HL-60/S4 treated with phorbol 12-myristate 13-acetate at 8.2 ng/mL for 4 days and 3 days (cell line): ENCODE results near the gene PSMA5.
"Not testable (repeated sequence)": the region's sequence is repeated elsewhere in the genome, so short reads cannot be mapped to it uniquely, and the experiment has no call there.

Experiments used
- in situ Hi-C: fragments of 300-500 bp; cut with MboI; formaldehyde crosslinking; loops from 2 replicates; pipeline ENCODE4 v1.15.0; 2022; ENCODE audit warnings: low sequenced_read_pairs

The PSMA5 gene

GRCh38 chr1:109426281-109427170 lies at the start of gene PSMA5:
Gene PSMA5 (minus strand): TSS chr1:109426448. CDS start chr1:109426330, 118 bp downstream.
- in situ Hi-C loops, result no loop called here

DNA sequence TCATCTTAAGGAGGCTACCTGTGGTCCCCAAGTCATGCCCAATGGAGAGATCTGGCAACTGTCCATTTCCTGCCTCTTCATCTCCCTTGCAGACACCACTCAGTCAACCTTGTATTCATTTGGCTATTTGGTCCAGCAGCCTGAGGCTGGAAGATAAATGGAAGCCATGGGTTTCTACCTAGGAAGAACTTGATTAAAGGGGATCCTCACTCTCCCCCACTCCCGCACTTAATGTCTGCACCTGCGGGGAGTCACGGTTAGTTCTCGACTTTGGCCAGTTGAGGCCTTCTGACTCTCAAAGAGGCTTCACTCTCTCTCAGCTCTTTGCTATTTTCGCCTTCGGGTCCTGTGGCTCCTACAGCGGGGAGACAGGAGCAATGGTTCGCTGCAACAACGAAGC lies 49.0 kb upstream of the PSMA5 start:
- in situ Hi-C loops, result no loop called here

DNA sequence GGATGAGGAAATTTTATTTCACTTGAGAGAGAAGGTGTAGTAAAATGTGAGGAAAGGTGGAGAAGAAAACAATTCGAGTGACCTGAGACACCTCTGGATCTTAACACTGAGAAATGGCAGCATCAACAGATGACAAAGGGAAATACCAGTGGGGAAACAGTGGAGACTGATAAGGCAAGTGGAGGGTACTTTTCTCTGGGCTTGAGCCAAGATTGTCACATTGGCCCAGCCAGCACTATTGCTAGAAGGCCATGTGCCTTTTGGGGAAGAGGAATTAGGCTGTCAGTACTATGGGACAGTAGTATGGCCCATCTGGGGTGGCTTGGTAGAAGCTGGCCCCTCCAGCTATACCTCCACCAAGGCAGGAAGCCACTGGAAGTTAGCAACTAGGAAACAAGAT lies 48.4 kb upstream of the PSMA5 start:
- in situ Hi-C loops, result no loop called here

DNA sequence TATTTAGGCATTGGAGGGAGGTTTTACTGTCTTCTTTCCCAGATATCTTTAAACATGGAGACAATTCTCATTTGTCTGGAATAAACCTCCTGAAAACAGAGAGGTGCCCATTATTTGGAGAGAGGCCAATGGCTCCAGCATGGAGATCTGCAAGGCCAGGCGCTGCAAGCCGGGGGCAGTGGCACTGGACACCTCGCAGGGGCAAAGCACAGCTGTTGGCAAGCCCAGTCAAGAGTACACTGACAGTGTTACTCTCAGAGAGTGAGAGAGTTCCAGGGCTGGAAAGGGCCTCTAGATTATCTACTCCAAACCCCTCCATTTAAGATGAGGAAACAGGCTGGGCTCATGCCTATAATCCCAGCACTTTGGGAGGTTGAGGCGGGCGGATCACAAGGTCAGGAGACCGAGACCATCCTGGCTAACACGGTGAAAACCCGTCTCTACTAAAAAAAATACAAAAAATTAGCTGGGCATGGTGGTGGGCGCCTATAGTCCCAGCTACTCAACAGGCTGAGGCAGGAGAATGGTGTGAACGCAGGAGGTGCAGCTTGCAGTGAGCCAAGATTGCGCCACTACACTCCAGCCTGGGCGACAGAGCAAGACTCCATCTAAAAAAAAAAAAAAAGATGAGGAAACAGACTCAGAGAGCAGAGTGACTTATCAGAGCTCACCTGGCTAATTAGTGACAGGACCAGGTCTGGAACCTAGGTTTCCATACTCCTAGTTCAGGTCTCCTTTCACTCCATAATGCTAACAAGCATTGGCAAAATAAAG lies 47.2 kb upstream of the PSMA5 start:
- in situ Hi-C loops, result not testable (repeated sequence)

- in situ Hi-C loops, result no loop called here
Measured at GRCh38 chr1:109472779-109473178, 46.5 kb upstream of the PSMA5 start.

GRCh38 chr1:109470245-109470644 lies 44.0 kb upstream of the PSMA5 start:
- in situ Hi-C loops, result no loop called here

DNA sequence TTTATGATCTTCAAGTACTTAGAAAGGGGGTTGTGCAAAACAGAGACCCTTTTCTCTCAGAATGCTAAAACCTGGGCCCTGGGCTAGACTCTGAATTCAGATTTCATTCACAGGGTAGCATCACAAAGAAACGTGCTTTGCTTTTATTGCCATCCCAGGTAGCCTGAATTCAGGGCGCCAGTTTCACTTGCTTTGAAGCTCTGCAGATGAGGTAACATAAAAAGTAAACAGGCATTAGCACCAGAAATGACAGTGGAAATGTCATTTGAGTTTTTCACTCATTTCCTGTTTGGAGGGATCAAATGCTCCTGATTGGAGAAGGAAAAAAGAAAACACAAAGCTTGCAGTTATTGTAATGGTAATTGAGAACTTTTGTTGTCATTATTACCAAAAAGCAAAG lies 42.7 kb upstream of the PSMA5 start:
- in situ Hi-C loops, result no loop called here

GRCh38 chr1:109468061-109468460 lies 41.8 kb upstream of the PSMA5 start:
- in situ Hi-C loops, result no loop called here

DNA sequence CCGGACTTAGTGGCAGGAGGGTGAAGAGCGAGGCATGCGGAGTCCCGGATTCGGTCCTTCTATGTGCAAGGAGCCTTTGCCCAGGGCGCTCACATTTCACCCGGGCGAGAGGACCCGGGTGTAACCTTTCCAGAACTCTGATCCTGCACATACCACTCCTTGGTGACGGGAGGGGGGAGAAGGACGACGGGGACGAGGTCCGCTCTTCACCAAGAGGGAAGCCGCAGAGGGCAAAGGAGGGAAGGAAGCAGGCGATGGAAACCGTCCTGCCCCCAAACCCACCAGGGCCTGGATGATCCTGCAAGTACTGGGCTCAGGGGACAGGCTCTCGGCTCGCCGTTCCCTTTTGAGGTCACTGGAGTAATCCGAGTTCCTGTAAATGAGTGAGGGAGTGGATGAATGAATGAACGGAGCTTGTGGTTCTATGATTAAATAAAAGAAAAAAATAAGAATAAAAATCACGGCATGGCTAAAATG lies 41.1 kb upstream of the PSMA5 start:
- in situ Hi-C loops, result no loop called here

- in situ Hi-C loops, result no loop called here
Measured at GRCh38 chr1:109466452-109467300, 40.4 kb upstream of the PSMA5 start, which contains the start of gene SYPL2. Gene SYPL2 (plus strand): TSS chr1:109466546. CDS start chr1:109466844, 298 bp downstream.

GRCh38 chr1:109466125-109466451 lies 39.8 kb upstream of the PSMA5 start:
- in situ Hi-C loops, result no loop called here

GRCh38 chr1:109457819-109458218 lies 31.6 kb upstream of the PSMA5 start:
- in situ Hi-C loops, result no loop called here

DNA sequence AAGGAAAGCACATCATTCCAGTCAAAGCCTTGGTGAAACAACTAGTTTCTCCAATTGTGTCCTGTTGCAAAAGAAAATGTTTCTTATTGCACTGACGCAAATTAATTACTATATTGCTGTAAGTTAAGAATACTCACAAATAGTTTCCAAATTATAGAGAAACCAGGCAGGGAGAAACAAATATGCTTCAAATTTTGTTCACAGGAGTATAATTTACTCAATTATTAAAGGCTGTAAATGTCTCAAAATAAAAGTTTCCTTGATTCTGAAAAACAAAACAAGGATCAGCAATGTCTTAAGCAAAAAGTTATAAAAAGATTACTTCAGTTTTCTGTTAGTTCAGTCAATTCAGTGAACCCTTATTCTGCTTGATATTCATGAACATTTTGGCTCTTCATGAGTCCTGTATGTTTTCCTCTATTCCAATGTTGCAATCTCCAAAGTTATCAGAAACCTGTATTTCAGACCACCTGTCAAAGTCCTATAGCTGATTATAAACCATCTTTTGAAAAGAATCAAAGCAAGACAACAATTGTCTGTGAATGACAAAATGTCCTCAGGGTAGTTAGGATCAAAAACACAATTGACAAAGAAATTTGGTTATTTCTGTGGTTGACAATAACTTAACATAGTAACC lies 28.4 kb upstream of the PSMA5 start:
- in situ Hi-C loops, result no loop called here

GRCh38 chr1:109447524-109447923 lies 21.3 kb upstream of the PSMA5 start:
- in situ Hi-C loops, result no loop called here

GRCh38 chr1:109445949-109446695 lies 19.9 kb upstream of the PSMA5 start:
- in situ Hi-C loops, result not testable (repeated sequence)

GRCh38 chr1:109444346-109444745 lies 18.1 kb upstream of the PSMA5 start:
- in situ Hi-C loops, result no loop called here

DNA sequence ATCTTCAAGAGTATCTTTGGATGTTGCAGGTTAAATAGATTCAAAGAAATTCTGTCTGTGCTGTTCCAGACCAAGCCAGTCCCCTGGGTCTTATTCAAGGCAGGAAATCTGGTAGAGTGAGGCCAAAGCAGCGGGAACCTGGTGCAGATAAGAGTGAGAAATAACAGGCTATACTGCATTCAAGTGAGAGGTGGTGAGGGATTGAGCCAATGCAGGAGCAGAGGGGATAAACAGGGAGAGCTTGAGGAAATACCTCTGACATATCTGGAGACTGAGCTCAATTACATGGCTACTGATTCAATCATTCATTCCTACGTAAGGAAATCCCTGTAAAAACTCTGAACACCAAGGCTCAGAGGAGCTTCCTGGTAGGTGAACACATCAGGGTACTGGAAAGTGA lies 17.2 kb upstream of the PSMA5 start:
- in situ Hi-C loops, result no loop called here

GRCh38 chr1:109441069-109441468 lies 14.8 kb upstream of the PSMA5 start:
- in situ Hi-C loops, result no loop called here

- in situ Hi-C loops, result no loop called here
Measured at GRCh38 chr1:109438798-109439297, 12.6 kb upstream of the PSMA5 start.

DNA sequence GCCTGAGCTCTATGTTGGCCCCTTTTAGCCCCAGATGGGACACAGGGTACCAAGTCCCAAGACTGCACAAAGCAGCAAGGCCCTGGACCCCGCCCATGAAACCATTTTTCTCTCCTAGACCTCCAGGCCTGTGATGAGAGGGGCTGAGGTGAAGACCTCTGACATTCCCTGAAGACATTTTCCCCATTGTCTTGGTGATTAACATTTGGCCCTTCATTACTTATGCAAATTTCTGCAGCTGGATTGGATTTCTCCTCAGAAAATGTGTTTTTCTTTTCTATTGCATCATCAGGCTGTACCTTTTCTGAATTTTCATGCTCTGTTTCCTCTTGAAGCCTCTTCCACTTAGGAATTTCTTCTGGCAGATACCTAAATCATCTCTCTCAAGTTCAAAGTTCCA lies 8.2 kb upstream of the PSMA5 start:
- in situ Hi-C loops, result no loop called here
